Glomerular endothelial cell (primary cell): ENCODE data around the gene ZIC5. TPM values are rescaled to one million over a fixed set of nuclear protein-coding genes. Genes with fewer than 3 reads are reported as not detected.

Experiments used
- DNase-seq: peaks from one replicate; pipeline ENCODE4 v3.0.0-alpha.2; 2011; ENCODE audit warnings: low read depth, low spot score; ENCODE audit errors: extremely low read depth
- total RNA-seq: library from RNA; depleted of rRNA; stranded (reverse); fragments of >200 nt; gene quantifications from 2 replicates; pipeline ENCODE4 v1.2.3, GENCODE V29; 2015

The ZIC5 gene
- total RNA-seq, 1 donor from 2014 or later: not detected

GRCh38 chr13:99988529-99989275 lies 17.1 kb upstream of the ZIC5 start:
- no peak for DNase-seq

DNA sequence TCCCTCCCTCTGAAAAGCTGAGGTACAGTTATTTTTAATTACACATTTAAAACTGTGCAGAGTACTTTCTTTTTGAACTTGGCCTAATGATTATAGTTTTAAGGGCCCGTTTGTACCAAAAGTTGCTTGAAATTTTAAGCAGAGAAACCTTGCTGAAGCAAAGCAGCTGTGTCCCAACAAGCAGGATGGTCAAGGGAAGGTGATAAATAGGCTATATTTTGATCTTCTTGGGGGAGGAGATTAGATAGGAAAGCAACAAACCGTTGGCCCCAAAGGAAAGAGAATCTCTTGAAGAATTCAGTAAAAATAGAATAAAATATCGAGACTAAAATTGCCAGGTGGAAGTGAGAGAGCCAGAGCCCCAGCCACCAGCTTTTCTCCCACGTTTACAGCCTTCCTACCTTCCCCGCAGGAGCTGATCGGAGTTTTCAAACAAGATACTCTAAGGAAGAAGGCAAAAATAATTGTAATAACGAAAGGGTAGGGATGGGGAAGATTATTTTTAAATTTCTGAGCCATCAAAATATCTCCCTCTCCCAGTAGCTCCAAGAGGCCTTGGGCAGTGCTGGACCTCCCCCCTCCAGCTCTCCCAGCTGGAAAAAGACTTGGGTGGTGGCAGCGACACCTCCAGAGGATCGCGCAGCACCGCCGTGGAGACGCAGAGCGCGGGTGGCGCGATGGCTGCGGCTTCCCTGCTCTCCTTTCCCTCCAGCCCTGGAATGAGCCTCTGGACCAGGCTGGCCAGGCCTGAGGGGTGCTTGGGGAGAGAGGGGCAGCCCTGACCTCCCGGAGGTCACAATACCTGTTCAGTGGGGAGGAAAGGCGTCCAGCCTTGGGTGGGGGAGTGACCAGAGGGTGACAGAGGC lies 15.8 kb upstream of the ZIC5 start:
- no peak for DNase-seq

DNA sequence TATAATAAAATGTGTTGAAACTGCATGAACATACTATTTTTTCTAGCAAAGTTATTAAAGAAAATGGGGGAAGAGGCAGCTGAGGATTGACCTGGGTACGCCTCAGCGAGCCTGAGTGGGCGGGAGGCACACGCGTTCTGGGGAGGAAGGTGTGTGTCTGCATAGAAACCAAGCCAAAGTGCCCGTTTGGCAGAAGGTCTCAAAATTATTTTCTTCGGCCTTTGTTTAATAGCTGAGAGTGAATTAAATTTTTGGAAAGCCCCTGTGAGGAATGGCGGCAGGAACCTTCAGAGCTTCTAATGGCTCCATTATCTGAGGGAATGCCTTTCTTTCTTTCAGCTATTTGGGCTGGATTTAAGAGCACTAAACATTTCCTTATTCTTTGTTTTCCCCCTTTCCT lies 15.2 kb upstream of the ZIC5 start:
- DNase-seq: no peak

DNA sequence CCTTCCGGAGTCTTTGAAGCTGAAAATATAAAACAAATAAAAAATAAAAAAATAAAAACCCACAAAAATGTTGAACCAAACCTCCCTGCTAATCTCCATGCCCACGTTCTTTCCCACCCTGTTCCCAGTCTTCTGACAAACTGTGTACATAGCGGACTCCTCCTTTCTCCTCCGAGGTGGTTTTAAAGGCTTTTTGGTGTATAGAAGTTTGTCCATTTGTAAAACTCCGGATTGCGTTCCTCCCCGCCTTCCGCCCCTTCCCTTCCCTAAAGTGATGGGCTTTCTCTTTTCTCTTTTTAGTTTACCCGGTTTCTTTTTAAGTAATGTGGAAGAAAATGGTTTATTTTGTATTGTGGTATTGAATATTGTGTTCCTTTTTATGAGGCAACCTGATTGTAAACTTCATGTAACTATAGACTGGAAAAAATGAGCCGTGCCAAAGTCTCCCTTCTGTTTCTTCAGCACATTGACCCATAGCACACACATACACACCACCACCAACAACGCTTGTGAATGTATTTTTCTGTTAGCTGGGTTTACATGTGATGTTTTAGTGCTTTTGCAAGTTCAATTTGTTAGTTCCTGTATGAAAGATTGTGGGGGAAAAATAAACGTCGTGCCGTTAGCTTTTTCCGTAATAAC lies 14.4 kb upstream of the ZIC5 start:
- no peak for DNase-seq

GRCh38 chr13:99985241-99985874 lies 13.8 kb upstream of the ZIC5 start:
- DNase-seq: no peak

- DNase-seq: no peak
Observed at GRCh38 chr13:99984461-99985240, 13.1 kb upstream of the ZIC5 start.

DNA sequence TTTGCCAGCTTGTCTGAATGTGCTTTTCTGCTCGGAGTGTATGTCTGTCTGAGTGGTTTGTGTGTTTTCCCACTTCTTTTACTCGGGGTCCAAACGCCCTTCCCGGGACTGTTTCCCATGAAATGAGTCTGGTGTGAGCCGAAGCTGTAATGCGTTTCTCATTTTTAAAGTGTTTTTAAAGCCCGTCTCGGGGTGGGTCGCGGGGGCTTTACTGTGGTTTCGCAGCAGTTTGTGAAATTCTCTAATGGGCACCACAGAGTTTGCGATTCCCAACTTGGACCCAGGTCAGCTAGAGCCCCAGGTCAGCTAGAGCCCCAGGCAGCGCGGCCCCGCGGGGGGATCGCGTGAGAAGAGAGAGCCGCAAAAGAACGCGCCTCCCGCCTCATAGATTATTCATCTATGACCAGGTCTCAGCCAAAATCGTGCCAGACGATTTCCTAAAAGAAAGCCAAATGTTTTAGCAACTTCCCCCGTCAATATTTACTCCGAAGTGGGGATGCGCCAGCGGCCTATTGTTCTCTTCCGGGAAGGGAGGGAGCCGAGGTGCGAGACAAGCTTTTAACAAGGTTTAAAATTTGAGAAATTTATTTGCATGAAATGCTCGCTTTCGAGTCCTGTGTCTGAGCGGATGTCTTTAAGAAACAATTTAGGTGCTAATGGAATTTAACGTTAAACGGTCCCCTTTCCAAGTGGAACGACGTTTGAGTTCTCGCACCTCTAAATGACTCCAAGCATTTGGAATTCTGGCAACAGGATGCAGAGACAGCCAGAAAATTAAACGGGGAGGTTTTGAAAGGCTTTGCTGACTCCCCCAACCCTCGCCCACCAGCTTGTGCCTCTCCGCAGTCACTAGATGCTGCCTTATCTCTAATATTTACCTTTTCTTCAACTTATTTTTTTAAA lies 12.2 kb upstream of the ZIC5 start:
- no peak for DNase-seq

DNA sequence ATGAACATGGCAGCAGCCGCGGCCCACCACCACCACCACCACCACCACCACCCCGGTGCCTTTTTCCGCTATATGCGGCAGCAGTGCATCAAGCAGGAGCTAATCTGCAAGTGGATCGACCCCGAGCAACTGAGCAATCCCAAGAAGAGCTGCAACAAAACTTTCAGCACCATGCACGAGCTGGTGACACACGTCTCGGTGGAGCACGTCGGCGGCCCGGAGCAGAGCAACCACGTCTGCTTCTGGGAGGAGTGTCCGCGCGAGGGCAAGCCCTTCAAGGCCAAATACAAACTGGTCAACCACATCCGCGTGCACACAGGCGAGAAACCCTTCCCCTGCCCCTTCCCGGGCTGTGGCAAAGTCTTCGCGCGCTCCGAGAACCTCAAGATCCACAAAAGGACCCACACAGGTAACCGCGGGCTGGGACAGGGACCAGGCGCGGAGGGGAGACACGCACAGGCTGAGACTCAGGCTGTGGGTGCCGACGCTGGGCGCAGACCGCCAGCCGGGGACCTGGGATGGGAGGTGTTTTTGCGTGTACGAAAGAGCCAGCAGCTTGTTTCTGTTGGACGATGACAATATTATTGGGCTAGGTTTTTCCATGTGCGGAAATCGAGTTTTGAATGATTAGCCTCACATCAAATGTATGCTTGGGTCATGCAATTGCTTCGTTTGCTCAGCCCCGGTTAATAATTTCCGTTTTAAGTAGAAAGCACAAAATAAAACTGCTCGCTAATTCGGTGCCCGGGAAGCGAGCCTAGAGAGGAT lies 11.3 kb upstream of the ZIC5 start:
- DNase-seq: no peak

- no peak for DNase-seq
Observed at GRCh38 chr13:99982036-99982730, 10.6 kb upstream of the ZIC5 start.

GRCh38 chr13:99981735-99982035 lies 10.1 kb upstream of the ZIC5 start, which contains the start of gene ZIC2:
Gene ZIC2, plus strand, starts transcription at chr13:99981784. Its CDS starts 281 bp downstream, at chr13:99982065.
- DNase-seq: no peak

DNA sequence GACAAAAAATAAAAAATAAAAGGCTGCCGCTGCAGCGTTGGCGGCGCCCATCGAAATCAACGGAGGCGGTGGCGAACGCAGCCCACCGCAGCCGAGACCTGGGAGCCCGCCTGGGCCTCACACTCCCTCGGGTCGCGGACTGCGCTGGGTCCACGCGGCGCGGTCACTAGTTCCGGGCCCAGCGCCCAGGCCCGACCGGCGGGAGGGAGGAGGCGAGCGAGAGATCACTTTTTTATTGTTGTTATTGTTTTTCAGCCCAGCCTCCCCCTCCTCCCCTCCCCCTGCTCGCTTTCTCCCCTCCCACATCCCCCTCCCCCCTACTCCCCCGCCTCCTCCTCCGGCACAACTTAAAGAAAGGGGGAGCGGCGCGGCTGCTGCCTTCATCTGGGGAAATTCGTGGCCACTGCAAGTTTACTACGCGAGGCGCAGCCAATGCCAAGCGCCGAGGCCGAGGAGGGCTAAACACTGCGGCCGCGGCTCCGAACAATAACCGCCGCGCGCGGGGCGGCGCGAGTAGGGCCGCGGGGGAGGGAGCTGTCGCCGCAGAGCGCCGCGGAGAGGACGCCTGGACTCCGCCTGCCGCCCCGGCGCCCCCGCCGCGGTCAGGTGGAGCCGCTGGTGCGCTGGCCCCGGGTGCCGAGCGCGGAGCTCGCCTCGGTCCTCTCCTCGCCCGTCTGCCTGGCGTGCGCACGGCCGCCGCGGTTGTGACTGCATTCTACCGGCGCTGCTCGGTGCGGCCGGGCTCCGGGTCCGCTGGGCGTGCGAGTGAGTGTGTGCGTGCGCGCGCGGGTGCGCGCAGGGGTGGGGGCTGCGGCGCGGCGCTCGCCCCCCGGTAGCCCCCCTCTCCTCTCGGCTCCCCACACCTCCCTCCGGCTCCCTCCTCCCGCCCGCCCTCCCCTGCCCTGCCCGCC lies 9.5 kb upstream of the ZIC5 start:
- no peak for DNase-seq

DNA sequence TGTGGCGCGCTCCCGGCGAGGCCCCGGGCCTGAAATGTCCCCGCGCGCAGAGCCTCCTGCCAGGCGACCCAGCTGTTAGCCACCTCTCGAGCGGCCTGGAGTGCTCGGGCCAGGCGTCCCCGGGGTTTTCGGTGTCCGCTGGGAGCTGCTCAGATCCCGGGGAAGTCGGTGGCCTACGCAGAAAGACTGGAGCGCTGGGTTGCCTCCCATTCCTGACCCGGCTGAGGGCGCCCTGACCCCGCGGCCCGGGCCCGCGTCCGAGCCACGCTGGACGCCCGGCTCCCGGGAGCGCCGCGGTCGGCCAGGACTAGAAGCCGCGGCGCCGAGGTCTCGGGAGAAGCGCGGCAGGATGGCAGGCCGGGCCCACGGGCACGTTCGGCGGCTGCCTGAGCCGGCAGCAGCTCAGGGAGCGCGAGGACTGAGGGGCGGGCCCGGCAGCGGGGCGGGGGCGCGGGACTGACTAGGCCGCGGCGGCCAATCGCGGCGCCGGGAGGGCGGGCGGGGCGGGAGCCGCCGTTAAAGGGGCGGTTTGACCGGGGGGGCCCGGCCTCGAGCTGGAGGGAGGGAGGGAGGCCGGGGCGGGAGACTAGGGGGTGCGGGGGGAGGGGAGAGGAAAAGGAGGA lies 8.7 kb upstream of the ZIC5 start:
- no peak for DNase-seq

- DNase-seq: no peak
Observed at GRCh38 chr13:99979453-99980200, 8.1 kb upstream of the ZIC5 start.

DNA sequence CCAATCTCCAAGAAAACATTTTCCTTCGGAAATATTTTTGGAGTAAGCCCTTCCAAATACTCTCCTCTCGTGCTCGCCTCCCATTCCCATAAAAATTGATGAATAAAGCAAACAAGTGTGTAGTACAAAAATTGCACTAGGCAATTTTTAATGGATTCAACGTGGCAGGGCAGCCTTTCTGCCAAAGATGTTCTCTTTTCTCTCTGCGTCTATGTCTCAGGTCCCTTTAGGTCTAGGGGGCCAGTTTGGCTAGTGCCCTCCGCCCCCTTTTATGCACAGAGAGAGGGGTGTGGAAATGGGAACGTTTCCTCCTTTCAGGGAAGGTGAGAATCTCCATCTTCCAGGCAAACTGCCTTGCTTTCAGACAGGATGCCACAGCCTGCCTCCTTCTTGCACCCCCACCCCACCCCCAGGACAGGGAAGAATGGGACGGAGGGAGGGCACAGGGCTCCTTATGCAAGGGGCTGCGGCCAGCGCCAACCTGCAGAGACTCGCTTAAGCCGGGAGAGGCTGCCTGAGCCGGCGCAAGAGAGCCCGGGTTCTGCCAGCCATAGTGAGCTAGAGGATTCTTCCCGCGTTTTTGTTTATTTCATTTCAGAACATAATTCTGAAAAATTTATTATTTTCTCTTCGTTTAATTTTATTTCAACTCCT lies 7.4 kb upstream of the ZIC5 start:
- DNase-seq: no peak
